ENCODE results near the gene PNLIPRP2. TPM values are rescaled to one million over a fixed set of nuclear protein-coding genes. Genes with fewer than 3 reads are reported as not detected.
A peak's percentile ranks its signal among the peaks of the same experiment; 100 is the strongest.

Gene PNLIPRP2
- total RNA-seq, 4 donors from 2014 or later = 0.42 to 4.1 (median 2.4) TPM; not detected in 1

- Histone ChIP-seq H3K4me3 (no peak overlapping the region), H3K27me3 (no peaks in the 10 kb centered on the region), H3K9me3 (no peaks in the 10 kb centered on the region), H3K4me1 (peaks cover 0 to 29% (median 5%) of the 10 kb centered on the region in 4 donors), H3K27ac (peak overlapping the region in 2 of 4 donors; percentile 13 to 40), H3K36me3 (peaks cover 0 to 57% (median 0%) of the 10 kb centered on the region in 3 donors)
- DNase-seq (ENCODE audit: low spot score in 2 of 2) = no peak
- 89 to 92% methylated on average over 5 of the region's 5 CpGs for WGBS, 2 donors
- no peak for TF ChIP-seq POLR2A (IDR thresholded peaks at IDR 0.05)
- no peak for TF ChIP-seq EP300 (IDR thresholded peaks at IDR 0.05)
- TF ChIP-seq, protein P1, sequence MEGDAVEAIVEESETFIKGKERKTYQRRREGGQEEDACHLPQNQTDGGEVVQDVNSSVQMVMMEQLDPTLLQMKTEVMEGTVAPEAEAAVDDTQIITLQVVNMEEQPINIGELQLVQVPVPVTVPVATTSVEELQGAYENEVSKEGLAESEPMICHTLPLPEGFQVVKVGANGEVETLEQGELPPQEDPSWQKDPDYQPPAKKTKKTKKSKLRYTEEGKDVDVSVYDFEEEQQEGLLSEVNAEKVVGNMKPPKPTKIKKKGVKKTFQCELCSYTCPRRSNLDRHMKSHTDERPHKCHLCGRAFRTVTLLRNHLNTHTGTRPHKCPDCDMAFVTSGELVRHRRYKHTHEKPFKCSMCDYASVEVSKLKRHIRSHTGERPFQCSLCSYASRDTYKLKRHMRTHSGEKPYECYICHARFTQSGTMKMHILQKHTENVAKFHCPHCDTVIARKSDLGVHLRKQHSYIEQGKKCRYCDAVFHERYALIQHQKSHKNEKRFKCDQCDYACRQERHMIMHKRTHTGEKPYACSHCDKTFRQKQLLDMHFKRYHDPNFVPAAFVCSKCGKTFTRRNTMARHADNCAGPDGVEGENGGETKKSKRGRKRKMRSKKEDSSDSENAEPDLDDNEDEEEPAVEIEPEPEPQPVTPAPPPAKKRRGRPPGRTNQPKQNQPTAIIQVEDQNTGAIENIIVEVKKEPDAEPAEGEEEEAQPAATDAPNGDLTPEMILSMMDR (IDR thresholded peaks at IDR 0.05) = no peak
These were observed 52.1 kb downstream of the PNLIPRP2 start for GRCh38 chr10:116672891-116673290.

GRCh38 chr10:116673866-116674265, 53.1 kb downstream of the PNLIPRP2 start:
- peaks cover 0 to 28% (median 5%) of the 10 kb centered on the region in 4 donors for H3K4me1 ChIP-seq
- H3K27ac ChIP-seq = no peak overlapping the region
- H3K27me3 ChIP-seq = no peaks in the 10 kb centered on the region
- DNase-seq (ENCODE audit: low spot score in 2 of 2) = no peak
- TF ChIP-seq POLR2A (IDR thresholded peaks at IDR 0.05) = no peak
- TF ChIP-seq EP300 (IDR thresholded peaks at IDR 0.05) = no peak
- TF ChIP-seq, protein P1 (IDR thresholded peaks at IDR 0.05) = no peak
- H3K36me3 ChIP-seq = peaks cover 0 to 57% (median 0%) of the 10 kb centered on the region in 3 donors
- H3K4me3 ChIP-seq = no peak overlapping the region
- H3K9me3 ChIP-seq = no peaks in the 10 kb centered on the region
- WGBS, 2 donors = 74% methylated on average over 2 of the region's 2 CpGs

DNA sequence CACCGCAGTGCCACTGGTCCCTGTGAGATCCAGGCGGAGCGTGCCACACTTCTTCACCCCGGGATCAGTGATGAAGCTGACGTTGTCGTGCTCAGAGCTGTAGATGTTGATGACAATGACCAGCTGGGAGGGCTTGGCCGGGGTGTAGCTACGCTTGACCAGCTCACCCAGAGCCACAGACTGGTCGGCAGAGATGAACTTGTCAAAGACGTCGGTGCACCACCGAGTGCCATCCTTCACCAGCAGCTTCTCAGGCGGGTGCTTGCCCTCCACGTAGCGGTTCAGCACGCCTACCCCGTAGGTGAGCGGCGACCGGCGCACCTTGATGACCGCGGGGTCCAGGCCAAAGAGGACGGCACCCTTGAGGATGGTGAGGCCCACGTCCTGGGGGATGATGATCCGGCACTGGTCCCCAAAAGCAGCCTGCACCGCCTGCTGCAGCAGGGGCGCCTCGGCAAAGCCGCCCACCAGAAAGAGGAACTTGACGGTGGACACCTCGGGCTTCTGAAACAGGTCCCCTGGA, 54.2 kb downstream of the PNLIPRP2 start:
- TF ChIP-seq, protein P1 (IDR thresholded peaks at IDR 0.05) = no peak
- TF ChIP-seq EP300 (IDR thresholded peaks at IDR 0.05) (no peak), POLR2A (IDR thresholded peaks at IDR 0.05) (no peak)
- H3K4me3 ChIP-seq = no peak overlapping the region
- H3K27ac ChIP-seq = peak overlapping the region in 1 of 4 donors; percentile 13
- H3K4me1 ChIP-seq = peaks cover 0 to 21% (median 2%) of the 10 kb centered on the region in 4 donors
- DNase-seq (ENCODE audit: low spot score in 2 of 2) = no peak
- no peaks in the 10 kb centered on the region for H3K9me3 ChIP-seq
- peaks cover 0 to 65% (median 0%) of the 10 kb centered on the region in 3 donors for H3K36me3 ChIP-seq
- 90 to 92% methylated on average over 15 to 31 of the region's 32 CpGs for WGBS, 2 donors
- H3K27me3 ChIP-seq = no peaks in the 10 kb centered on the region

DNA sequence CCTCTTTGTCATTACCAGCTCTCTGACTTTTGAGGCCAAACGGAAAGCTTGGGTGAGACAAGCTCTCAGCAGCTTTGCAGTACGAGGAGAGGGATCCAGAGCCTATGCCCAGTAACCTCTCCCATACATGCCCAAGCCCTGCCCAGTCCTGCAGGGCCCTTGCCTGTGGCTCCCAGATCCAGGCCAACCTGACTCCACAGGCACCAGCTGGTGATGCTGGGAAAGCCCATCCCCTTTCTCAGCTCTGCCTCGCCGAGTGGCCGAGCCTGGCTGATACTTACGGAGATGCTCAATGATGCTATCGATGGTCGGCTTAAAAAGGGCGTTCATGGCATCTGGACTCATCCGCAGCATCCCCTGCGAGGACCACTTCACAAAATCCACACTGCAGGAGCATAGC, 55.4 kb downstream of the PNLIPRP2 start:
- 88 to 90% methylated on average over 11 of the region's 11 CpGs for WGBS, 2 donors
- peaks cover 0 to 9% (median 0%) of the 10 kb centered on the region in 4 donors for H3K4me1 ChIP-seq
- H3K27ac ChIP-seq = peak overlapping the region in 2 of 4 donors; percentile 52 to 59
- no peaks in the 10 kb centered on the region for H3K9me3 ChIP-seq
- H3K4me3 ChIP-seq = no peak overlapping the region
- H3K27me3 ChIP-seq = no peaks in the 10 kb centered on the region
- TF ChIP-seq, protein P1 (IDR thresholded peaks at IDR 0.05) = no peak
- TF ChIP-seq EP300 (IDR thresholded peaks at IDR 0.05) (no peak), POLR2A (IDR thresholded peaks at IDR 0.05) (no peak)
- H3K36me3 ChIP-seq = peaks cover 0 to 76% (median 0%) of the 10 kb centered on the region in 3 donors
- no peak for DNase-seq (ENCODE audit: low spot score in 2 of 2)

- Histone ChIP-seq H3K4me3 (no peak overlapping the region), H3K27ac (peak overlapping the region in 3 of 4 donors; percentile 1 to 59 (median 52)), H3K4me1 (peaks cover 0 to 6% (median 0%) of the 10 kb centered on the region in 4 donors), H3K27me3 (no peaks in the 10 kb centered on the region), H3K36me3 (peaks cover 0 to 82% (median 0%) of the 10 kb centered on the region in 3 donors), H3K9me3 (no peaks in the 10 kb centered on the region)
- TF ChIP-seq POLR2A (IDR thresholded peaks at IDR 0.05) (no peak), EP300 (IDR thresholded peaks at IDR 0.05) (no peak)
- TF ChIP-seq, protein P1 (IDR thresholded peaks at IDR 0.05) = no peak
- WGBS, 2 donors = 64 to 77% methylated on average over 8 of the region's 8 CpGs
- DNase-seq (ENCODE audit: low spot score in 2 of 2) = no peak
These were observed 55.9 kb downstream of the PNLIPRP2 start for GRCh38 chr10:116676633-116677032.

Measured in tibial nerve (tissue), 4 donors.